NCI-H2029 (cell line): ENCODE data around the gene BMP7.

Experiments
- DNase-seq: peaks from one replicate; lab custom pipeline; 2025; lab: John Stamatoyannopoulos, UW

The BMP7 gene

GRCh38 chr20:57147185-57147584 lies 119.3 kb downstream of the BMP7 start:
- DNase-seq: no peak

GRCh38 chr20:57146155-57146554 lies 120.3 kb downstream of the BMP7 start:
- no peak for DNase-seq

- DNase-seq: no peak
These were observed 121.3 kb downstream of the BMP7 start for GRCh38 chr20:57145089-57145631.

GRCh38 chr20:57143173-57143572 lies 123.3 kb downstream of the BMP7 start:
- no peak for DNase-seq

- DNase-seq: no peak
These were observed 123.8 kb downstream of the BMP7 start for GRCh38 chr20:57142667-57143066.

GRCh38 chr20:57141492-57141891 lies 124.9 kb downstream of the BMP7 start:
- DNase-seq: no peak

- DNase-seq: no peak
These were observed 126.0 kb downstream of the BMP7 start for GRCh38 chr20:57140416-57140965.

- no peak for DNase-seq
These were observed 126.9 kb downstream of the BMP7 start for GRCh38 chr20:57139342-57140093.

- DNase-seq: no peak
These were observed 128.0 kb downstream of the BMP7 start for GRCh38 chr20:57138198-57138995.

- no peak for DNase-seq
These were observed 128.8 kb downstream of the BMP7 start for GRCh38 chr20:57137676-57138075.

- DNase-seq: no peak
These were observed 129.7 kb downstream of the BMP7 start for GRCh38 chr20:57136734-57137133.

- DNase-seq: no peak
These were observed 130.6 kb downstream of the BMP7 start for GRCh38 chr20:57135875-57136274.

- no peak for DNase-seq
These were observed 131.6 kb downstream of the BMP7 start for GRCh38 chr20:57134804-57135203.

- DNase-seq: no peak
These were observed 132.4 kb downstream of the BMP7 start for GRCh38 chr20:57133926-57134650.

GRCh38 chr20:57131601-57132391 lies 134.6 kb downstream of the BMP7 start:
- DNase-seq: no peak

- DNase-seq: no peak
These were observed 135.4 kb downstream of the BMP7 start for GRCh38 chr20:57131077-57131476.

GRCh38 chr20:57130160-57130772 lies 136.2 kb downstream of the BMP7 start:
- DNase-seq: no peak

GRCh38 chr20:57129303-57129702 lies 137.1 kb downstream of the BMP7 start:
- no peak for DNase-seq

- DNase-seq: no peak
These were observed 138.2 kb downstream of the BMP7 start for GRCh38 chr20:57128044-57128757.

- DNase-seq: no peak
These were observed 139.9 kb downstream of the BMP7 start for GRCh38 chr20:57126481-57127092.
